GM23248 (cell line): ENCODE data around the gene DNHD1. TPM values are rescaled to one million over a fixed set of nuclear protein-coding genes. Genes with fewer than 3 reads are reported as not detected.

Experiments used
- DNase-seq: peaks from one replicate; pipeline ENCODE4 v3.0.0-alpha.2; 2015
- H2AFZ ChIP-seq: fragments of 200-600 bp; sonication (generic); 2 replicates; pipeline ENCODE4 v1.6.1; 2016; ENCODE audit warnings: antibody characterized with exemption
- H3F3A ChIP-seq: fragments of 200-600 bp; sonication (generic); 2 replicates; pipeline ENCODE4 v1.6.1; 2016; ENCODE audit warnings: mild to moderate bottlenecking, antibody characterized with exemption, mixed run types; ENCODE audit not compliant: insufficient read depth
- H3K27ac ChIP-seq: fragments of 200-600 bp; sonication (generic); 2 replicates; pipeline ENCODE4 v1.5.1; 2016; ENCODE audit warnings: mild to moderate bottlenecking
- H3K27me3 ChIP-seq: fragments of 200-600 bp; sonication (generic); replicated peaks from 2 replicates; pipeline ENCODE4 v1.6.1; 2016; ENCODE audit warnings: mild to moderate bottlenecking; ENCODE audit not compliant: insufficient read depth
- H3K36me3 ChIP-seq: fragments of 200-600 bp; sonication (generic); 2 replicates; pipeline ENCODE4 v1.6.1; 2016; ENCODE audit warnings: low read depth, mild to moderate bottlenecking
- H3K4me1 ChIP-seq: fragments of 200-600 bp; sonication (generic); 2 replicates; pipeline ENCODE4 v1.6.1; 2016; ENCODE audit warnings: mild to moderate bottlenecking; ENCODE audit not compliant: insufficient read depth
- H3K4me2 ChIP-seq: fragments of 200-600 bp; sonication (generic); one replicate; pipeline ENCODE4 v1.6.1; 2016; ENCODE audit warnings: mild to moderate bottlenecking; ENCODE audit not compliant: unreplicated experiment
- H3K4me3 ChIP-seq: fragments of 200-600 bp; sonication (generic); 2 replicates; pipeline ENCODE4 v1.5.1; 2016; ENCODE audit warnings: mild to moderate bottlenecking
- H3K79me2 ChIP-seq: fragments of 200-600 bp; sonication (generic); 2 replicates; pipeline ENCODE4 v1.6.1; 2016; ENCODE audit warnings: mild to moderate bottlenecking; ENCODE audit not compliant: insufficient read depth
- H3K9ac ChIP-seq: fragments of 200-600 bp; sonication (generic); 2 replicates; pipeline ENCODE4 v1.6.1; 2016; ENCODE audit warnings: mild to moderate bottlenecking
- H3K9me2 ChIP-seq: fragments of 200-600 bp; sonication (generic); 2 replicates; pipeline ENCODE4 v1.6.1; 2016; ENCODE audit warnings: mixed run types, mild to moderate bottlenecking, moderate library complexity; ENCODE audit not compliant: insufficient read depth
- H3K9me3 ChIP-seq: fragments of 200-600 bp; sonication (generic); one replicate; pipeline ENCODE4 v1.6.1; 2017; ENCODE audit warnings: low read depth
- H4K20me1 ChIP-seq: fragments of 200-600 bp; sonication (generic); 2 replicates; pipeline ENCODE4 v1.6.0; 2016; ENCODE audit not compliant: insufficient read depth
- EZH2 ChIP-seq: fragments of 200-600 bp; sonication (generic); IDR thresholded peaks from 2 replicates; pipeline ENCODE4 v1.6.1; 2018; ENCODE audit warnings: antibody characterized with exemption, mild to moderate bottlenecking; ENCODE audit not compliant: insufficient read depth, poor library complexity, severe bottlenecking
- EZH2phosphoT487 ChIP-seq: fragments of 200-600 bp; sonication (generic); IDR thresholded peaks from 2 replicates; pipeline ENCODE4 v1.6.1; 2018; ENCODE audit warnings: antibody characterized with exemption, moderate library complexity, mild to moderate bottlenecking, low read depth; ENCODE audit not compliant: insufficient read depth
- WGBS, 2 experiments: methylation state at CpG; one replicate each; pipeline ENCODE4 v1.1.6; 2015 to 2017; ENCODE audit warnings: low lambda C conversion rate in 2 of 2, low coverage in 1 of 2; ENCODE audit errors: missing lambda C conversion rate in 2 of 2; 5-methylcytosine and 5-hydroxymethylcytosine counted together
- in situ Hi-C: fragments of 300-500 bp; cut with MboI; formaldehyde crosslinking; loops from 2 replicates; pipeline ENCODE4 v1.15.0; 2020
- polyA plus RNA-seq: library from polyadenylated mRNA; unstranded; fragments of >200 nt; fragmentation: Nextera tagmentation; extraction: Ambion mirVana; gene quantifications from 2 replicates; pipeline ENCODE4 v1.2.1, GENCODE V29; 2016
- total RNA-seq: library from RNA; depleted of rRNA; stranded (reverse); fragments of >200 nt; shearing (Covaris generic); gene quantifications from 2 replicates; pipeline ENCODE4 v1.2.3, GENCODE V29; 2014

The DNHD1 gene
- total and polyA plus RNA-seq, 2 experiments from 2014 or later, result 1.1 to 2.2 TPM

- no peak overlapping the region for H3K27ac ChIP-seq
- no peak overlapping the region for H3K4me3 ChIP-seq
- no peak for DNase-seq
- no peak overlapping the region for H3K9ac ChIP-seq
- WGBS, 2 experiments, result 95 to 100% methylated on average over 1 of the region's 1 CpG
- H3K4me1 ChIP-seq, result no peaks in the 10 kb centered on the region
- no peaks in the 10 kb centered on the region for H3K9me3 ChIP-seq
- no peaks in the 10 kb centered on the region for H4K20me1 ChIP-seq
- in situ Hi-C loops, result no loop called here
- no peaks in the 10 kb centered on the region for H3K9me2 ChIP-seq
- H3K36me3 ChIP-seq, result no peaks in the 10 kb centered on the region
- H3K4me2 ChIP-seq, result no peak overlapping the region
- no peak overlapping the region for H2AFZ ChIP-seq
- no peaks in the 10 kb centered on the region for H3K79me2 ChIP-seq
- H3F3A ChIP-seq, result no peaks in the 10 kb centered on the region
- H3K27me3 ChIP-seq, result no peaks in the 10 kb centered on the region
- no peak for TF ChIP-seq EZH2phosphoT487
- TF ChIP-seq EZH2, result no peak
Observed at GRCh38 chr11:6559369-6559768, 62.3 kb downstream of the DNHD1 start.

- no peak overlapping the region for H3K27ac ChIP-seq
- no peaks in the 10 kb centered on the region for H3F3A ChIP-seq
- H2AFZ ChIP-seq, result no peak overlapping the region
- no peak for DNase-seq
- no peaks in the 10 kb centered on the region for H3K9me3 ChIP-seq
- no peaks in the 10 kb centered on the region for H3K9me2 ChIP-seq
- H4K20me1 ChIP-seq, result no peaks in the 10 kb centered on the region
- H3K9ac ChIP-seq, result no peak overlapping the region
- no peaks in the 10 kb centered on the region for H3K4me1 ChIP-seq
- no peaks in the 10 kb centered on the region for H3K36me3 ChIP-seq
- H3K79me2 ChIP-seq, result no peaks in the 10 kb centered on the region
- H3K27me3 ChIP-seq, result no peaks in the 10 kb centered on the region
- no peak overlapping the region for H3K4me3 ChIP-seq
- H3K4me2 ChIP-seq, result no peak overlapping the region
- TF ChIP-seq EZH2 (no peak), EZH2phosphoT487 (no peak)
- 88 to 89% methylated on average over 3 of the region's 3 CpGs for WGBS, 2 experiments
- in situ Hi-C loops, result no loop called here
Observed at GRCh38 chr11:6561288-6561687, 64.2 kb downstream of the DNHD1 start.

GRCh38 chr11:6563121-6563619 lies 66.1 kb downstream of the DNHD1 start:
- Histone ChIP-seq H4K20me1 (no peaks in the 10 kb centered on the region), H3K27ac (no peak overlapping the region), H3K9me2 (no peaks in the 10 kb centered on the region), H3F3A (no peaks in the 10 kb centered on the region), H3K36me3 (no peaks in the 10 kb centered on the region), H3K4me1 (0 out of 2 replicates have a peak, but pooled peaks cover under 1% of the 10 kb centered on the region), H3K79me2 (no peaks in the 10 kb centered on the region), H2AFZ (no peak overlapping the region), H3K4me3 (no peak overlapping the region), H3K9me3 (no peaks in the 10 kb centered on the region), H3K9ac (no peak overlapping the region), H3K4me2 (no peak overlapping the region), H3K27me3 (no peaks in the 10 kb centered on the region)
- in situ Hi-C loops, result no loop called here
- DNase-seq, result no peak
- no peak for TF ChIP-seq EZH2phosphoT487
- TF ChIP-seq EZH2, result no peak
- WGBS, 2 experiments, result 98 to 99% methylated on average over 4 of the region's 4 CpGs

- no peak for DNase-seq
- 72 to 74% methylated on average over 9 to 10 of the region's 10 CpGs for WGBS, 2 experiments
- no peak overlapping the region for H3K27ac ChIP-seq
- H3K4me2 ChIP-seq, result no peak overlapping the region
- no peaks in the 10 kb centered on the region for H3K9me3 ChIP-seq
- H3K27me3 ChIP-seq, result no peaks in the 10 kb centered on the region
- no peak overlapping the region for H3K9ac ChIP-seq
- no peaks in the 10 kb centered on the region for H4K20me1 ChIP-seq
- H3K4me1 ChIP-seq, result 0 out of 2 replicates have a peak, but pooled peaks cover 6% of the 10 kb centered on the region
- no peaks in the 10 kb centered on the region for H3K9me2 ChIP-seq
- H3K36me3 ChIP-seq, result no peaks in the 10 kb centered on the region
- no peak overlapping the region for H3K4me3 ChIP-seq
- H2AFZ ChIP-seq, result no peak overlapping the region
- TF ChIP-seq EZH2 (no peak), EZH2phosphoT487 (no peak)
- H3K79me2 ChIP-seq, result no peaks in the 10 kb centered on the region
- H3F3A ChIP-seq, result no peaks in the 10 kb centered on the region
- in situ Hi-C loops, result no loop called here
Observed at GRCh38 chr11:6563667-6564066, 66.6 kb downstream of the DNHD1 start.

- 79% methylated on average over 2 of the region's 2 CpGs for WGBS, 2 experiments
- H3K9ac ChIP-seq, result no peak overlapping the region
- no peaks in the 10 kb centered on the region for H3K9me3 ChIP-seq
- no peak overlapping the region for H3K27ac ChIP-seq
- in situ Hi-C loops, result no loop called here
- H3F3A ChIP-seq, result no peaks in the 10 kb centered on the region
- no peak overlapping the region for H2AFZ ChIP-seq
- H3K4me3 ChIP-seq, result no peak overlapping the region
- H3K27me3 ChIP-seq, result no peaks in the 10 kb centered on the region
- TF ChIP-seq EZH2 (no peak), EZH2phosphoT487 (no peak)
- 0 out of 2 replicates have a peak, but pooled peaks cover 6% of the 10 kb centered on the region for H3K4me1 ChIP-seq
- no peaks in the 10 kb centered on the region for H3K36me3 ChIP-seq
- H4K20me1 ChIP-seq, result no peaks in the 10 kb centered on the region
- no peaks in the 10 kb centered on the region for H3K9me2 ChIP-seq
- no peaks in the 10 kb centered on the region for H3K79me2 ChIP-seq
- DNase-seq, result no peak
- H3K4me2 ChIP-seq, result no peak overlapping the region
Observed at GRCh38 chr11:6565325-6565724, 68.2 kb downstream of the DNHD1 start.
